ENCODE data around the gene CRY2. TPM values are rescaled to one million over a fixed set of nuclear protein-coding genes. Genes with fewer than 3 reads are reported as not detected.
A peak's percentile ranks its signal among the peaks of the same experiment; 100 is the strongest.

CRY2 gene
- total and polyA plus RNA-seq, 4 donors, result 16.7 to 72.9 (median 33.0) TPM

GRCh38 chr11:45892856-45893255, 45.6 kb downstream of the CRY2 start:
- no peak overlapping the region for H3K4me3 ChIP-seq (ENCODE audit: low read depth in 1 of 3, low read length in 3 of 3)
- no peaks in the 10 kb centered on the region for H3K9me3 ChIP-seq (ENCODE audit: control insufficient read depth in 4 of 4, low read length in 3 of 4)
- H3K4me1 ChIP-seq (ENCODE audit: control insufficient read depth in 4 of 4, insufficient read depth in 4 of 4, low read length in 3 of 4), result peaks cover 4 to 34% (median 18%) of the 10 kb centered on the region in 4 donors
- H3K9ac ChIP-seq (ENCODE audit: low read depth in 1 of 2, low read length in 2 of 2), result no peak overlapping the region
- H3K27ac ChIP-seq (ENCODE audit: low read depth in 1 of 2, low read length in 2 of 2), result no peak overlapping the region
- H3K36me3 ChIP-seq (ENCODE audit: control insufficient read depth in 4 of 4, insufficient read depth in 3 of 4, low read depth in 1 of 4, low read length in 3 of 4), result no peaks in the 10 kb centered on the region
- H3K27me3 ChIP-seq (ENCODE audit: control insufficient read depth in 4 of 4, insufficient read depth in 4 of 4, low read length in 3 of 4), result no peaks in the 10 kb centered on the region
- DNase-seq (ENCODE audit: low spot score), result no peak
- WGBS, result 58% methylated on average over 5 of the region's 5 CpGs
- TF ChIP-seq, protein P1, sequence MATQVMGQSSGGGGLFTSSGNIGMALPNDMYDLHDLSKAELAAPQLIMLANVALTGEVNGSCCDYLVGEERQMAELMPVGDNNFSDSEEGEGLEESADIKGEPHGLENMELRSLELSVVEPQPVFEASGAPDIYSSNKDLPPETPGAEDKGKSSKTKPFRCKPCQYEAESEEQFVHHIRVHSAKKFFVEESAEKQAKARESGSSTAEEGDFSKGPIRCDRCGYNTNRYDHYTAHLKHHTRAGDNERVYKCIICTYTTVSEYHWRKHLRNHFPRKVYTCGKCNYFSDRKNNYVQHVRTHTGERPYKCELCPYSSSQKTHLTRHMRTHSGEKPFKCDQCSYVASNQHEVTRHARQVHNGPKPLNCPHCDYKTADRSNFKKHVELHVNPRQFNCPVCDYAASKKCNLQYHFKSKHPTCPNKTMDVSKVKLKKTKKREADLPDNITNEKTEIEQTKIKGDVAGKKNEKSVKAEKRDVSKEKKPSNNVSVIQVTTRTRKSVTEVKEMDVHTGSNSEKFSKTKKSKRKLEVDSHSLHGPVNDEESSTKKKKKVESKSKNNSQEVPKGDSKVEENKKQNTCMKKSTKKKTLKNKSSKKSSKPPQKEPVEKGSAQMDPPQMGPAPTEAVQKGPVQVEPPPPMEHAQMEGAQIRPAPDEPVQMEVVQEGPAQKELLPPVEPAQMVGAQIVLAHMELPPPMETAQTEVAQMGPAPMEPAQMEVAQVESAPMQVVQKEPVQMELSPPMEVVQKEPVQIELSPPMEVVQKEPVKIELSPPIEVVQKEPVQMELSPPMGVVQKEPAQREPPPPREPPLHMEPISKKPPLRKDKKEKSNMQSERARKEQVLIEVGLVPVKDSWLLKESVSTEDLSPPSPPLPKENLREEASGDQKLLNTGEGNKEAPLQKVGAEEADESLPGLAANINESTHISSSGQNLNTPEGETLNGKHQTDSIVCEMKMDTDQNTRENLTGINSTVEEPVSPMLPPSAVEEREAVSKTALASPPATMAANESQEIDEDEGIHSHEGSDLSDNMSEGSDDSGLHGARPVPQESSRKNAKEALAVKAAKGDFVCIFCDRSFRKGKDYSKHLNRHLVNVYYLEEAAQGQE (IDR thresholded peaks at IDR 0.05), result no peak
- no peak for TF ChIP-seq EGR1 (IDR thresholded peaks at IDR 0.05; ENCODE audit: low read depth in 2 of 2)
- TF ChIP-seq HNF4A (conservative IDR thresholded peaks at IDR 0.05), result peak in 1 of 2 donors; percentile 37

DNA sequence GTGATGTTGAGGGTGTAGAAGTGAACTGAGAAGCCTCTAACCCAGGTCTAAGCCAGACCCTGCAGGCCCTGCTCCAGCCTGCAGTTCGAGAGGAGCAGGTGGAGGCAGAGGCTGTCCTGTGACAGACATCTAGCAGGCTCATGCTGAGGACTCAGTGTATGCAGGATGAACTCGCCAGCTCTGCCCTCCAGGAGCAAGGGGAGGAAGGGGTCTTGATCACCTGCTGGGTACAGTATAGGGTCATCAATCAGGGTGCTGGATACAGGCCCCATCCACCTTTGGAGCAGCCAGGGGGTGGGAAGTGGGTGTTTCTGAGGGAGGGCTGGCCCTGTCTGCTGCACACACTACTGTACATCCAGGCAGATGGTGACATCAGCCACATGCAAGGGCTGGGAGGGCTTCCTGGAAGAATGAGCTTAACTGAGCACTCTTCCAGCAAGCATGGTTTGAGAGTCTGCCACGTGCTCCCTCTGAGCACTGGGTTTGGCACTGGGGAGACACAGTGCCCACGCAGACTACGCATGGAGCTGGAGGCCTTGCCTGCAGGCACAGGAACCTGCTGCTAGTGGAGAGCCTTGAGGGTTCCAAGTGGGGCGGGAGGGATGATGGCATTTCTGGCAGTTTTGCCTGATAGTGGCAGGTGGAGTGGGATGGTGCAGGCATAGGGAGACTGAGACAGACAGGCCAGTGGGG, 47.4 kb downstream of the CRY2 start:
- Histone ChIP-seq H3K27ac (ENCODE audit: low read depth in 1 of 2, low read length in 2 of 2) (no peak overlapping the region), H3K4me3 (ENCODE audit: low read depth in 1 of 3, low read length in 3 of 3) (no peak overlapping the region), H3K27me3 (ENCODE audit: control insufficient read depth in 4 of 4, insufficient read depth in 4 of 4, low read length in 3 of 4) (no peaks in the 10 kb centered on the region), H3K9me3 (ENCODE audit: control insufficient read depth in 4 of 4, low read length in 3 of 4) (no peaks in the 10 kb centered on the region), H3K36me3 (ENCODE audit: control insufficient read depth in 4 of 4, insufficient read depth in 3 of 4, low read depth in 1 of 4, low read length in 3 of 4) (no peaks in the 10 kb centered on the region), H3K9ac (ENCODE audit: low read depth in 1 of 2, low read length in 2 of 2) (no peak overlapping the region), H3K4me1 (ENCODE audit: control insufficient read depth in 4 of 4, insufficient read depth in 4 of 4, low read length in 3 of 4) (peaks cover 8 to 40% (median 22%) of the 10 kb centered on the region in 4 donors)
- 92% methylated on average over 6 of the region's 6 CpGs for WGBS
- TF ChIP-seq JUND (IDR thresholded peaks at IDR 0.05) (no peak), RAD21 (IDR thresholded peaks at IDR 0.05) (no peak), GABPA (IDR thresholded peaks at IDR 0.05 in 1 of 2, conservative IDR thresholded peaks at IDR 0.05 in 1 of 2) (no peak), TAF1 (conservative IDR thresholded peaks at IDR 0.05) (no peak), CTCF (IDR thresholded peaks at IDR 0.05; ENCODE audit: low read depth, low read length, missing input control) (no peak), HNF4A (conservative IDR thresholded peaks at IDR 0.05) (no peak), MAX (IDR thresholded peaks at IDR 0.05) (no peak), YY1 (IDR thresholded peaks at IDR 0.05) (no peak), SP1 (IDR thresholded peaks at IDR 0.05) (no peak)
- TF ChIP-seq, protein P1 (IDR thresholded peaks at IDR 0.05), result no peak
- TF ChIP-seq, protein P2, sequence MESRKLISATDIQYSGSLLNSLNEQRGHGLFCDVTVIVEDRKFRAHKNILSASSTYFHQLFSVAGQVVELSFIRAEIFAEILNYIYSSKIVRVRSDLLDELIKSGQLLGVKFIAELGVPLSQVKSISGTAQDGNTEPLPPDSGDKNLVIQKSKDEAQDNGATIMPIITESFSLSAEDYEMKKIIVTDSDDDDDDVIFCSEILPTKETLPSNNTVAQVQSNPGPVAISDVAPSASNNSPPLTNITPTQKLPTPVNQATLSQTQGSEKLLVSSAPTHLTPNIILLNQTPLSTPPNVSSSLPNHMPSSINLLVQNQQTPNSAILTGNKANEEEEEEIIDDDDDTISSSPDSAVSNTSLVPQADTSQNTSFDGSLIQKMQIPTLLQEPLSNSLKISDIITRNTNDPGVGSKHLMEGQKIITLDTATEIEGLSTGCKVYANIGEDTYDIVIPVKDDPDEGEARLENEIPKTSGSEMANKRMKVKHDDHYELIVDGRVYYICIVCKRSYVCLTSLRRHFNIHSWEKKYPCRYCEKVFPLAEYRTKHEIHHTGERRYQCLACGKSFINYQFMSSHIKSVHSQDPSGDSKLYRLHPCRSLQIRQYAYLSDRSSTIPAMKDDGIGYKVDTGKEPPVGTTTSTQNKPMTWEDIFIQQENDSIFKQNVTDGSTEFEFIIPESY (IDR thresholded peaks at IDR 0.05), result no peak
- no peak for DNase-seq (ENCODE audit: low spot score)

Data from liver (tissue), 9 donors.